Non-pigmented ciliary epithelial cell (primary cell): ENCODE results near the gene VTI1A.
A peak's percentile ranks its signal among the peaks of the same experiment; 100 is the strongest.
"Not testable (repeated sequence)": the region's sequence is repeated elsewhere in the genome, so short reads cannot be mapped to it uniquely, and the experiment has no call there.

Experiments
- DNase-seq: peaks from one replicate; pipeline ENCODE4 v3.0.0-alpha.2; 2010; ENCODE audit warnings: low read depth

Gene VTI1A

DNA sequence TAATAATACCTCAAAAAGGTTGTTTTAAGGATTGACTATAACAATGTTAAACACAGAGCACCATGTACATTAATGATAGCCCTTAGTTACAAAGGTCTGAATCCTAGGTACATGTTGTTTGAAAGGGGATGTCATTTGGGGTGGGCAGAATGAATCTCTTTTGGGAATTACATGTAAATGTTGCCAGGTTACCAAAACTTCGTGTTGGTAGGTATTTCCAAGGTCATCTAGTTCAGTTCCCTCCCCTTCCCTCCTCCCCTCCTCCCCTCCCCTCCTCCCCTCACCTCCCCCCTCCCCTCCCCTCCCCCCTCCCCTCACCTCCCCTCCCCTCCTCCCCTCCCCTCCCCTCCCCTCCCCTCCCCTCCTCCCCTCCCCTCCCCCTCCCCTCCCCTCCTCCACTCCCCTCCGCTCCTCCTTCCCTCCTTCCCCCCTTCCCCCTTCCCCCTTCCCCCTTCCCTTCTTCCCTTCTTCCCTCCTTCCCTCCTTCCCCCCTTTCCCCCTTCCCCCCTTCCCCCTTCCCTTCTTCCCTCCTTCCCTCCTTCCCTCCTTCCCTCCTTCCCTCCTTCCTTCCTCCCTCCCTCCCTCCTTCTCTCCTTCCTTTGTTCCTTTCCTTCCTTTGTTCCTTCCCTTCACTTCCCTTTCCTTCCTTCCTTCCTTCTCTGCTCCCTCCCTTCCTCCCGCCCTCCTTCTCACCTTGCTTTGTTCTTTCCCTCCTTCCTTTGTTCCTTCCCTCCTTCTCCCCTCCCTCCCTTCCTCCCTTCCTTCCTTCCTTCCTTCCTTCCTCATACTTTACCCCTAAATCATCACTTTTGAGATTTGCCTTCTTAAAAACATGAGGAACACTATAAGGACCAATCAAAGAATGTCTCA, 8.1 kb downstream of the VTI1A start:
- DNase-seq, result no peak

GRCh38 chr10:112456533-112456932, 9.5 kb downstream of the VTI1A start:
- DNase-seq, result no peak

- no peak for DNase-seq
Measured at GRCh38 chr10:112460366-112460765, 13.4 kb downstream of the VTI1A start.

- peak; percentile 60 for DNase-seq
Measured at GRCh38 chr10:112461029-112461887, 14.2 kb downstream of the VTI1A start.

- not testable (repeated sequence) for DNase-seq
Measured at GRCh38 chr10:112464074-112464473, 17.1 kb downstream of the VTI1A start.

DNA sequence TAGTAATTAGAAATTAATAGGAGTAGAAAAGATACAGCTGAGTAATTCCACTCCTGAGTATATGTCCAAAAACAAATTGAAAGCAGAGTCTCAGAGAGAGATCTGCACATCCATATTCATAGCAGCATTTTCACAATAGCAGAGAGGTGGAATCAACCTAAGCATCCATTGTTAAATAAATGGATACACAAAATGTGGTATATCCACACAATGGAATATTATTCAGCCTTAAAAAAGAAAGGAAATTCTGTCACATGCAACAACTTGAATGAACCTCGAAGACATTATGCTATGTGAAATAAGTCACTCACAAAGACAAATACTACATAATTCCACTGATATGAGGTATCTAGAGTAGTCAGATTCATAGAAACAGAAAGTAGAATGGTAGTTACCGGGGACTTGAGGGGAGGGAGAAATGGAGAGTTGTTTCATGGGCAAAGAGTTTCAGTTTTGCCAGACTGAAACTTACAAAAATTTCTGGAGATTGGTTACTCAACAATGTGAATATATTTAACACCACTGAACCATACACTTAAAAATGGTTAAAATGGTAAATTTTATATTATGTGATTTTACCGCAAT, 18.4 kb downstream of the VTI1A start:
- DNase-seq, result no peak

DNA sequence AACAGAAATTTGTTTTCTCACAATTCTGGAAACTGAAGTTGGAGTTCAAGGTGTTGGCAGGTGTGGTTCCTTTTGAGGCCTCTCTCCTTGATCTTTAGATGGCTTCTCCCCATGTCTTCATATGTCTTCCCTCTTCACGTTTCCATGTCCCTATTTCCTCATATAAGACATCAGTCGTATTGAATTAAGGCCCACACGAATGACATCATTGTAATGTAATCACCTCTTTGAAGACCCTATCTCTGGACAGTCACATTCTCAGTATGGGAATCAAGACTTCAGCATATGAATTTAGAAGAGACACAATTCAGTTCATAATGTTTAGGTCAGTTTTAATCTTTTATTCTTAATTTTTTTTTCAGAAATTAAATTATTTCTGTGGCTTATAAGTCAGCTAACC, 19.8 kb downstream of the VTI1A start:
- DNase-seq, result no peak

GRCh38 chr10:112467541-112468075, 20.6 kb downstream of the VTI1A start:
- DNase-seq, result no peak

GRCh38 chr10:112471878-112472487, 25.0 kb downstream of the VTI1A start:
- no peak for DNase-seq

GRCh38 chr10:112475575-112476218, 28.7 kb downstream of the VTI1A start:
- DNase-seq, result no peak

- no peak for DNase-seq
Measured at GRCh38 chr10:112481602-112482001, 34.6 kb downstream of the VTI1A start.

GRCh38 chr10:112484399-112484798, 37.4 kb downstream of the VTI1A start:
- DNase-seq, result no peak

- no peak for DNase-seq
Measured at GRCh38 chr10:112487964-112488363, 40.9 kb downstream of the VTI1A start.

GRCh38 chr10:112490545-112490944, 43.5 kb downstream of the VTI1A start:
- DNase-seq, result no peak

- DNase-seq, result no peak
Measured at GRCh38 chr10:112491144-112491543, 44.1 kb downstream of the VTI1A start.

DNA sequence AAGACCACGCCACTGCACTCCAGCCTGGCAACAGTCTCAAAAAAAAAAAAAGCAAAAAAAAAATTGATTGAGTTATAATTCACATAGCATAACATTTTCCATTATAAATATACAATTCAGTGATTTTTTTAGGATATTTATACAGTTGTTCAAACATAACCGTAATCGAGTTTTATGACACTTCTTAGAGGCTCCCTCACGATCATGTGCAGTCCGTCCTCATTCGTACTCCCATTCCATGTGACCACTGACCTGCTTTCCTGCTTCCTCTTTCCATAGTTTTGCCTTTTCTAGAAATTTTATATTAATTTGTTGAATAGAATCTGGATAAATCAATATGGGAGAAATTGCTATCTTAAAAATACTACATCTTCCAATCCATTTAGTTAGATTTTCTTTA, 45.7 kb downstream of the VTI1A start:
- DNase-seq, result no peak

DNA sequence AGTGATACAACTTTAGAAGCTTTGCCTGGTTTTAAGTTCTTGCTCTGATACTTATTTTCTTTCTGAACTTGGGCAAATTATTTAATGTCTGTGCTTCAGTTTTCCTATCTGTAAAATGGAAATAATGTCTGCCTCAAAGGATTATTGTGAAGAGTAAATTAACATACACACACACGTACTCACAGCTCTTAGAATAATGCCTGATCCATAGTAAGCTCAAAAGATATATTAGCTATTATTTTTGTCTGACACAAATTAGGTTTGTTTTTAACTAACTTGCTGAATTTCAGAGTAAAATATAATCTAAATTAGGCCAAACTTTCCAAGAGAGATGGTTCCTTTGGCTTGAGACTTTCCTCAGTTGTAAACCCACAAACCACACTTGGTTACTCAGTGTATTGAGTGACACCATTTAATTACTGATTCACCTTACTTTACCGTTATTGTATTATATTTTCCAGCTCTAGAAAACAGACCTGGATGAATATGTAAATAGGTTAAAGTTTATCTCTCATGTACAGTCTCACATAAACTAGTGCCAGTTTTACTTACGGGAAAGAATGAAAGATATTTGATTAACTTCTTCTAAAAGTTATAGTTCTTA, 50.4 kb downstream of the VTI1A start:
- DNase-seq, result no peak

- DNase-seq, result no peak
Measured at GRCh38 chr10:112498806-112499205, 51.8 kb downstream of the VTI1A start.

DNA sequence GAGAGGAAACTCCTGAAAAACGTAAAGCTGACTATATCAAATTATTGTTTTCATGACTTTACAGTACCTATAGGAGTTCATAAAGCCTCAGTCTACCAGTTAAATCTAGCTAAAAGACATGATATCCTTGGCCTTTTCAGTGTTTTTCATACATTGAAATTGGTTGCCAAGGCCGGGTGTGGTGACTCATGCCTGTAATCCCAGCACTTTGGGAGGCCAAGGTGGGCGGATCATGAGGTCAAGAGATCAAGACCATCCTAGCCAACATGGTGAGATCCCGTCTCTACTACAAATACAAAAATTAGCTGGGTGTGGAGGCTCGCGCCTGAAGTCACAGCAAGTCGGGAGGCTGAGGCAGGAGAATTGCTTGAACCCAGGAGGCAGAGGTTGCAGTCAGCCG, 53.0 kb downstream of the VTI1A start:
- DNase-seq, result not testable (repeated sequence)

- no peak for DNase-seq
Measured at GRCh38 chr10:112502536-112502935, 55.5 kb downstream of the VTI1A start.

DNA sequence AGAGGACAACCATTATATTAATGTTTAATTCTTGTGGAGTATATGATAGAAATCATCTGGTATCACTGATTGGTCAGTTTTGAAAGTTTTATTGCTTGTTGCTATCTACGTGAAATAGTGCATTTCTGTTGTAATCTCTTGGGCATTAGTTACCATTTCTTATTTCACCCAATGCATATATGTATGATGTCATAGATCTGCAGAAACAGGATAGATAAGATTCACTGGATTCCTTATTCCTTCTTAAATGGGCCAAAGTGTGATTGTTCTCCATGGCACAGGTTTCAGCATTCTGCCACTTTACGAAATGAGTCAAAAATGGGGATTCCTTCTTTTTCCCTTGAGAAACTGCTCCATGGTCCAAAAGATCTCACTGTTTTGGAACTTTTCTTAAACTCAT, 56.6 kb downstream of the VTI1A start:
- no peak for DNase-seq
